ENCODE measurements around the gene RAD51B.
"Not testable (repeated sequence)": the region's sequence is repeated elsewhere in the genome, so short reads cannot be mapped to it uniquely, and the experiment has no call there.

The RAD51B gene

GRCh38 chr14:67951529-67952135 is 132.1 kb downstream of the RAD51B start:
- DNase-seq, result no peak

- DNase-seq, result no peak
Observed at GRCh38 chr14:67952381-67952780, 132.8 kb downstream of the RAD51B start.

- no peak for DNase-seq
Observed at GRCh38 chr14:67952786-67953185, 133.2 kb downstream of the RAD51B start.

- DNase-seq, result no peak
Observed at GRCh38 chr14:67955261-67955660, 135.7 kb downstream of the RAD51B start.

- DNase-seq, result no peak
Observed at GRCh38 chr14:67957946-67958345, 138.4 kb downstream of the RAD51B start.

GRCh38 chr14:67961676-67962075 is 142.1 kb downstream of the RAD51B start:
- DNase-seq, result no peak

GRCh38 chr14:67962215-67962644 is 142.7 kb downstream of the RAD51B start:
- no peak for DNase-seq

DNA sequence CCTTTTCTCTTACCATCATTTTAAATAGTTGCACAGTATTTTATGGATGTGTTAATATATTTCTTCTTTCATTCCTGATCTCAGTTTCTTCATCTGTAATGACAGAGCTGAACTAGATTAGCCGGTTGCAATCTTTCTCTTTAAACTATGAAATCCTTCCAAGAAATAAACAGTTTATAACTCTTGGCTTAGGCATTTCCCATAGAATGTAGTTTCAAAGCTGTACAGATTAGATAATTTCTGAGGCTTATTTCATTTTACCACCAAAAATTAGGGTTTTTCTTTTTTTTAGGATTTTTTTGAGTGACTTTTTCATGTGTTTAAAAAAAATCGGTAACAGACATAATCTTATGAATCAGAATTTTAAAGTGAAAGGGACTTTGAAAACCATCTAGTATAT is 144.0 kb downstream of the RAD51B start:
- DNase-seq, result no peak

- no peak for DNase-seq
Observed at GRCh38 chr14:67963960-67964812, 144.6 kb downstream of the RAD51B start.

DNA sequence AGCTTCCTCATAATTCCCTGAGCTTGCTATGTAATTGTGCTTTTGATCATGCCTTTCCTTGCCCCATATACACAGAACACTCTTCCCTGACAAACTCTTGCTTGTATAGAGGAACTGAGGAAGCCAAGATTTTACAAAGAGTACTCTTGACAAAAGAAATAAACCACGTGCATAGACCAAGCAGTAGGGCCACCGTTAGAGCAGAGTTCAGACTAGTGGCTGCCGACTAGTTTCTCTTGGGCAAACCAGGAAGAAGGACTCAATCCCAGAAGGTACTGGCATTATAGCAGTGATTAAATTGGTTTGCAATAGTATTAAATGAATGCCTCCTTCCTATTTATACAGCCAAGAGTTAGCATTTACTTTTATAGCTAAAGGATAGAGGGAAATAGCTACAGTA is 146.1 kb downstream of the RAD51B start:
- DNase-seq, result no peak

- DNase-seq, result no peak
Observed at GRCh38 chr14:67967206-67967605, 147.6 kb downstream of the RAD51B start.

DNA sequence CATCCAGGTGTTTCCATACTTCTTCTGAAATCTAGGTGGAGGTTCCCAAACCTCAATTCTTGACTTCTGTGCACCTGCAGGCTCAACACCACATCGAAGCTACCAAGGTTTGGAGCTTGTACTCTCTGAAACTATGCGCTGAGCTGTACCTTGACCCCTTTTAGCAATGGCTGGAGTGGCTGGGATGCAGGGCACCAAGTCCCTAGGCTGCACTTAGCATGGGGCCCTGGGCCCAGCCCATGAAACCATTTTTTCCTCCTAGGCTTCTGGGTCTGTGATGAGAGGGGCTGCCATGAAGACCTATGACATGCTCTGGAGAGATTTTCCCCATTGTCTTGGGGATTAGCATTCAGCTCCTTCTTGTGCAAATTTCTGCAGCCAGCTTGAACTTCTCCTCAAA is 148.4 kb downstream of the RAD51B start:
- not testable (repeated sequence) for DNase-seq

- DNase-seq, result no peak
Observed at GRCh38 chr14:67970923-67971322, 151.3 kb downstream of the RAD51B start.

DNA sequence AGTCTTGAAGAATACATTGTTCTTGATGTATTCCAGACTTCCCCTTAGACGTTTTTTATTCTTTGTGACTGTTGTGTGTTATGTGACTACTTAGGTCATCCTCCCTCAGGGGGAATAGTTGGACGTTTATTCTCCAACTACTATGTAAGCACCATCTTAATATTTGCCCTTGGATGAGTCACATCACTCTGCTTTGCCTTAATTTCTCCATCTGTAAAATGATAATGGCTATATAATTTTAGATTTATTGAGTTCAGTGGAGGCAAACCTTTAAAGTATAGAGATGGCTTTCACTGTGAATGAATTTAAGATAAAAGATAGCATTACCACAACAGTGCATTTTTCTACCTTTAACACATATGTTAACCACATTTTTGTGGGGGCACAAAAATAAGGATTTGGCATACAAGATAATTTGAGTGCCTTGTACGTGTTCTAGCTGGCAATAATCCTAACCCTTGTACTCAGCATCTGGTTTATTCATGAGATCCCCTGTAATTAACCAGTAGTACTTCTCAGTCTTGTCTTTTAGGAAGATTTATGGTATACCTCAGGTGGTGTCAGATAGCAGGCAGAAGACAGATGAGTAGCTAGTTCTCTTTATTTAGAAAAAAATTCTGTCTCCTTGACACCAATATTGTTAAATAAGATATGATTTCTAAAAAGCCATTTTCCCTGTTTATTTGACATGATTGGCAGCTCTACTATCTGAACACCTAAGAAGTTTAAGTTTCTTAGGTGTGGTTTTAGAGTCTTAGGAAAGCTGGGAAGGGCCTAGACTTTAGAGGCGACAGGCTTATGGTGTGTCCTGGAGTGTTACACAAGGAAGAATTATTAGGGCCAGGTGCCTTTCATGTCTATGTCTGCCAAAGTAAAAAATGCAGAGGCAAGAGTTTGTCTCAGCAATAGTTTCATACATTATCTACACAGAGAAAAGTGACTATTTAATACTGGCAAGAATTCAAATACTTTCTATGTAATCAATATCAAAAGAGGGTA is 152.3 kb downstream of the RAD51B start:
- peak; percentile 96 for DNase-seq

DNA sequence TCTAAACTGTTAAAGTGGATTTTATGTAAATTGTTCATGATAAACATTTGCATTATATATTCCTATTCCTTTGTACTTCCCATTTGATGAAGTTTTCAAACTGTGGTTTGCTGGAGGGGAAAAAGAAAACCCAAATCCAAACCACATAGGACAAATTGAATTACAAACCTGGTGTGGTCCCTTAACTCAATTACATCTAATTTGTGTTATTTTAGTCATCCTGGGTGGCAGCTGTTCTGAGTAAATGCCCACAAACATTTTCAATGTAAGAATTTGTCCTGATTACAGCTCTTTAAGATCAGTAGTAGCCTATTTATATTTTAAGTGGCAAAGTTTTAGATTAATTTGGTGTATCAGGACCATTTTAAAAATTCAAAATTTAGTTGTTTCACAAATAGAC is 153.9 kb downstream of the RAD51B start:
- no peak for DNase-seq

GRCh38 chr14:67975470-67975869 is 155.9 kb downstream of the RAD51B start:
- DNase-seq, result no peak

DNA sequence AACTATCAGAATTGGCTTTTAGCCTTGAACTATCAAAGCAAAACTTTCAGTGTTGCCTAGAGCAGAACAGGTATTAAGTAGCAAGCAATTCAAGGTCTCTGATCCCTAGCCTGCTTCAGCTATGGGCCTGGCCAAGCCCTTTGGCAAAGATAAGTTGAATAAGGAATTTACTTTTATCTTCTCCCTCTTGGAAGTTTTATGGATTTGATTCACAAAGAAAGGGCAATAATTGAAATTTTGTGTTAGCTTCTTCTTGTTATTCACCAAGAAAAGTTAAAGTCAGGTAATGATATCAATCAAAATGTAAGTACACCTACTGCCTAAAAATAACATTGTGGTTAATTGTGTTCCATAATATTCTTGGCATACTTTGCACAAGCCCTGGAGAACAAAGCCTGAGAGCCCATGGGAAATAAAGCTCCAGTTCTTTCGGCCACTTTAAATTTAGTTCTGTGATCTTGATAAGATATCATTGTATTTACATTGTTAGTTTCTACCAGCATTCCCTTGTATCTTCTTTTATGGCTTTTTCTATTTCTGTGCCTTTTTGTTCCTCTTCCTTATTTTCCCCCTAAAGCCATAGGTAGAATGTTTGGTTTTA is 158.0 kb downstream of the RAD51B start:
- no peak for DNase-seq

DNA sequence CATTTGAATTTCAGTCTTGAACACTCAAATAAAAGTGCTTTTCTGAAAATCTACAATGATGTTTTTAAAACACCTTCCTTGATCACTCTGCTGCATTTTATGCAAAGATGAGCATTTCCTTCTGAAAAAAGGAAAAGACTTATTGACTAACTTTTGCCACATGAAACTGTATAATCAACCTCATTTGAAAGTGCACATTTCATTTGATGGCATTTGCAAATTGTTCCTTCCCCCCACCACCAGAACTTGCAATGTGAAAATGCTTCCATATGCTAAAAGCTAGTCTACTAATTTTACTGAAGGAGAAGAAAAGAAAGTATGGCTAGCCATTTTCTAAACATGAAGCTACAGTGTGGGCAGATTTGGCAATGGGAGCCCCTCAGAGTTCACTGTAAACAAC is 159.2 kb downstream of the RAD51B start:
- no peak for DNase-seq

DNA sequence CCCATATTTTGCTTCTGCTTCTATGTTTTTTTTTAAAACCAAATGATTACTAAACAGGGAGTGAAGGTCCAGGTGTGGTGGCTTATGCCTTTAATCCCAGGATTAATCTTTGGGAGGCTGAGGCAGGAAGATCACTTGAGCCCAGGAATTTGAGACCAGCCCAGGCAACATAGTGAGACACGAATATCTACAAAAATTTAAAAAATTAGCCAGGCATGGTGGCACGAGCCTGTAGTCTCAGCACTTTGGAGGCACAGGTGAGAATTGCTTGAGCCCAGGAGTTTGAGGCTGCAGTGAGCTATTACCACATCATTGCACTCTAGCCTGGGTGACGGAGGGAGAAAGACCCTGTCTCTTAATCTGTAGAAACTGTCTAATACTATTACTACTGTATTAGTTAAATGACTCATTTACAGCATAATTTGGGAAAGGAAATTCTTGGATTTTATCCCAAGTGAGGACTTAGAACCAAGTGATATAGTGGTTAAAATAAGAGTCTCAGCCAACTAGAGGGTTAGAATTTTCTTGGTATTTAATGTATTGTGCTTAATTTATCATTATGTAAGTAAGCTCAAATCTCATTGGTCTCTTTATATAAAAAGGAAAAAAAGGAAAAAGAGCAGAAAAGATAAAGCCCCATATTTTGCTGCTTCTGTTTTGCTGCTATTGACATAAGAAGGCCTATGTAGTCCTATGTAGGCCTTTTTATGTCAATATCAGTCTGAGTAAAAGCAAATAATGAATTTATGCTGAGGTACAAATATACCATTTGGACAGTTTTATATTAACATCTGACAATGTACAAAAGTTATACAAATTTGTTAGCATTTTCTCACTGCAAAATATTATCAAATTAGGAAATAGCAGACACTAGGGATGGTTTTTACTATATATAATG is 163.4 kb downstream of the RAD51B start:
- DNase-seq, result no peak

DNA sequence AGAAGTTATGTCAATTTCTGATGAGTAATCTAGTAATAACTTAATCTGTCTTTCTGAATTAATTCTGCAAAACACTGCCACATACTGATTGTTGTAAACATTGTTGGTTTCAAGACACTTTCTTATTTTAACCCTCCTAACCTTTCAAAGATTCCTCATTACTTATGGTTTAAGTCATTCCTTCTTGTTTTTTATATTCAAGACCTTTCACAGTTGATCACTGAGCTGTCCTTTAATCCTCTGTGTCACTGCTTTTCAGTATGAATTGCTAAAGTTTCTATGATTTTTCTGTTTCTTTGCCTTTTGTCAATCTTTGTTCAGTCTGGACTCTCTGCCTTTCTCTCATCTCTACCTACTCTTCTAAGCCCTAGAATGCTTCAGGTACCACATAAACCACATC is 164.7 kb downstream of the RAD51B start:
- no peak for DNase-seq

DNA sequence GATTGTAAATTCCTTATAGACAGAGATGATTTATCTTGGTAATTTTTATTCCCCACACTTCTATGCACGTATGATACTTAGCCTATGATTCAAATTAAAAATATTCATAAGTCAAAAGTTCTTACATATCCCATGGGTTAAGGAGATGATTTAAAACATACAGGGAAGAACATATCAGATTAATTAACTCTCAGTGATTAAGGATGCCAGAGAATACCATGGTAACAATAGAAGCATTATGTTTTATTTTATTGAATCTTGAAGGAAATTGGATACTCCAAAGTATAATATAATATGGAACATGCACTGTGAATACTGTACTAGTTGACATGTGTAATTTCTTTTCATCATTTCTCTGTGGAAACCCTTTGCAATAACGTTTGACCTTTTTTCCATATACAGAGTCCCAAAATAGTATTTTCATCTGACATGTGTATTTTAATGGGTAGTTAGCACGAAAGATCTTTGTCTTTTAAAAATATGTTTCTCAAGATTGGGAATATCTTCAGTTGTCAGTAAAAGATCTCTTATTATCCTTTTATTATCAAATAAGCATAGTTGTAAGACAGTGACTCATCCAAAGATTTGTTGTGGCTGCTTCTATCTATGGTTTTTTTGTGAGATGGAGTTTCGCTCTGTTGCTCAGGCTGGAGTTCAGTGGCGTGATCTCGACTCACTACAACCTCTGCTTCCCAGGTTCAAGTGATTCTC is 166.7 kb downstream of the RAD51B start:
- no peak for DNase-seq

All from NCI-H524 treated with DMSO at 0.1 percent for 48 hours (cell line).